SK-N-SH (cell line): ENCODE data around the gene STAT6. TPM values are rescaled to one million over a fixed set of nuclear protein-coding genes. Genes with fewer than 3 reads are reported as not detected.

Experiments used
- CTCF ChIA-PET: fragments of 300-600, 350-600 bp; formaldehyde crosslinking; extraction: SDS; loops from one replicate; lab custom pipeline; 2021; lab: Yijun Ruan, JAX
- POLR2A ChIA-PET: fragments of 350-600 bp; sonication (Branson Sonifier 250); formaldehyde crosslinking; extraction: SDS; loops from one replicate; lab custom pipeline; 2020; ENCODE audit warnings: antibody characterized with exemption, inconsistent platforms; lab: Yijun Ruan, JAX
- DNase-seq: peaks from one replicate; pipeline ENCODE4 v3.0.0; 2012
- H2AFZ ChIP-seq: fragments of 200-600 bp; sonication (generic); 2 replicates; pipeline ENCODE4 v1.8.1; 2016; ENCODE audit warnings: antibody characterized with exemption, mild to moderate bottlenecking, low read depth
- H3F3A ChIP-seq: fragments of 200-600 bp; sonication (generic); replicated peaks from 2 replicates; pipeline ENCODE3; 2016; ENCODE audit warnings: antibody characterized with exemption, mild to moderate bottlenecking; ENCODE audit not compliant: insufficient read depth
- H3K27ac ChIP-seq, 2 experiments: fragments of 200-500 bp in 1 of 2; fragments of 200-600 bp in 1 of 2; sonication (Bioruptor generic) in 1 of 2; sonication (generic), shearing (Covaris generic) in 1 of 2; 2 replicates each; pipeline versions ENCODE4 v1.5.1 to v1.6.1; 2014 to 2016; ENCODE audit warnings: low read depth in 2 of 2, inconsistent platforms in 1 of 2, low read length in 1 of 2, mild to moderate bottlenecking in 1 of 2, mixed read lengths in 1 of 2
- H3K27me3 ChIP-seq: fragments of 200-600 bp; sonication (generic), shearing (Covaris generic); 2 replicates; pipeline ENCODE4 v1.6.1; 2016; ENCODE audit warnings: mixed run types; ENCODE audit not compliant: insufficient read depth
- H3K36me3 ChIP-seq, 2 experiments: fragments of 200-500 bp in 1 of 2; fragments of 200-600 bp in 1 of 2; sonication (Bioruptor generic) in 1 of 2; sonication (generic) in 1 of 2; replicated peaks in 1 of 2; 2 replicates each; pipeline versions ENCODE3 to v1.5.1; 2014 to 2016; ENCODE audit warnings: low read length in 1 of 2, mild to moderate bottlenecking in 1 of 2; ENCODE audit not compliant: insufficient read depth in 2 of 2, control insufficient read depth in 1 of 2
- H3K4me1 ChIP-seq, 2 experiments: fragments of 200-500 bp in 1 of 2; fragments of 200-600 bp in 1 of 2; sonication (Bioruptor generic) in 1 of 2; sonication (generic), shearing (Covaris generic) in 1 of 2; 2 replicates each; pipeline versions ENCODE4 v1.5.1 to v1.6.1; 2014 to 2016; ENCODE audit warnings: low read depth in 1 of 2, low read length in 1 of 2, mixed run types in 1 of 2; ENCODE audit not compliant: insufficient read depth in 2 of 2, control insufficient read depth in 1 of 2
- H3K4me2 ChIP-seq: fragments of 200-600 bp; sonication (generic), shearing (Covaris generic); 2 replicates; pipeline ENCODE4 v1.6.1; 2017; ENCODE audit warnings: mixed run types
- H3K4me3 ChIP-seq, 2 experiments: fragments of 200-500 bp in 1 of 2; fragments of 200-600 bp in 1 of 2; sonication (Bioruptor generic) in 1 of 2; sonication (generic), shearing (Covaris generic) in 1 of 2; 2 replicates each; pipeline versions ENCODE4 v1.5.1 to v1.8.1; 2014 to 2016; ENCODE audit warnings: low read depth in 2 of 2, inconsistent platforms in 1 of 2, low read length in 1 of 2, mild to moderate bottlenecking in 1 of 2, mixed read lengths in 1 of 2, moderate library complexity in 1 of 2
- H3K79me2 ChIP-seq: fragments of 200-600 bp; sonication (generic); 2 replicates; pipeline ENCODE4 v1.8.1; 2017; ENCODE audit warnings: mild to moderate bottlenecking; ENCODE audit not compliant: insufficient read depth
- H3K9ac ChIP-seq: fragments of 200-600 bp; sonication (generic); 2 replicates; pipeline ENCODE4 v1.6.1; 2017; ENCODE audit warnings: mixed run types
- H3K9me2 ChIP-seq: fragments of 200-600 bp; sonication (generic); 2 replicates; pipeline ENCODE4 v1.6.1; 2017; ENCODE audit warnings: mixed run types
- H3K9me3 ChIP-seq: fragments of 200-600 bp; sonication (generic); 2 replicates; pipeline ENCODE4 v1.6.1; 2017; ENCODE audit warnings: mixed run types, mild to moderate bottlenecking, moderate library complexity
- H4K20me1 ChIP-seq: fragments of 200-600 bp; sonication (generic); 2 replicates; pipeline ENCODE4 v1.6.1; 2017; ENCODE audit warnings: mild to moderate bottlenecking, mixed run types; ENCODE audit not compliant: insufficient read depth
- CHD2 ChIP-seq: fragments of 150-350 bp; IDR thresholded peaks from 2 replicates; pipeline ENCODE4 v1.6.1; 2018; ENCODE audit warnings: low read length; ENCODE audit not compliant: partially characterized antibody
- CTCF ChIP-seq: fragments of 200-600 bp; sonication (generic); IDR thresholded peaks from 2 replicates; pipeline ENCODE4 v1.6.1; 2017; ENCODE audit warnings: antibody characterized with exemption, mild to moderate bottlenecking, moderate library complexity
- EP300 ChIP-seq, 2 experiments: IDR thresholded peaks; 2 replicates each; pipeline versions ENCODE4 v1.4.0 to v1.6.1; 2012; ENCODE audit warnings: borderline replicate concordance in 1 of 2, low read depth in 1 of 2, low read length in 1 of 2
- EZH2phosphoT487 ChIP-seq: fragments of 200-600 bp; sonication (generic); IDR thresholded peaks from 2 replicates; pipeline ENCODE4 v1.6.1; 2017; ENCODE audit warnings: low read depth, mixed run types, mild to moderate bottlenecking, antibody characterized with exemption, moderate library complexity, borderline replicate concordance
- FOSL2 ChIP-seq: IDR thresholded peaks from 2 replicates; pipeline ENCODE4 v1.4.0; 2012; ENCODE audit warnings: low read depth, mild to moderate bottlenecking, moderate library complexity, borderline replicate concordance
- FOXJ3 ChIP-seq: sonication (generic); formaldehyde crosslinking; IDR thresholded peaks from 2 replicates; pipeline ENCODE4 v1.5.1; 2020; ENCODE audit warnings: mild to moderate bottlenecking, missing genetic modification reagents
- FOXM1 ChIP-seq: IDR thresholded peaks from 2 replicates; pipeline ENCODE4 v1.4.0; 2012; ENCODE audit warnings: low read depth, mild to moderate bottlenecking
- GATA2 ChIP-seq: sonication (generic); formaldehyde crosslinking; IDR thresholded peaks from 2 replicates; pipeline ENCODE4 v1.5.0; 2020; ENCODE audit warnings: mild to moderate bottlenecking, missing genetic modification reagents
- POLR2AphosphoS5 ChIP-seq: IDR thresholded peaks from 2 replicates; pipeline ENCODE4 v1.6.1; 2012; ENCODE audit warnings: low read depth, low read length
- RAD21 ChIP-seq: IDR thresholded peaks from 2 replicates; pipeline ENCODE4 v1.6.1; 2012; ENCODE audit warnings: mild to moderate bottlenecking, low read length
- REST ChIP-seq: IDR thresholded peaks from 2 replicates; pipeline ENCODE4 v1.6.1; 2012; ENCODE audit warnings: mild to moderate bottlenecking, low read depth, low read length, moderate library complexity
- RFX5 ChIP-seq: IDR thresholded peaks from 2 replicates; pipeline ENCODE4 v1.6.1; 2012; ENCODE audit warnings: mild to moderate bottlenecking, improper control_type of control experiment, low read length
- SIN3A ChIP-seq: IDR thresholded peaks from 2 replicates; pipeline ENCODE4 v1.6.1; 2012; ENCODE audit warnings: low read depth, mild to moderate bottlenecking, low read length, moderate library complexity, borderline replicate concordance
- TCF12 ChIP-seq: IDR thresholded peaks from 2 replicates; pipeline ENCODE4 v1.4.0; 2012
- TEAD4 ChIP-seq: IDR thresholded peaks from 2 replicates; pipeline ENCODE4 v1.4.0; 2012; ENCODE audit warnings: mild to moderate bottlenecking, borderline replicate concordance; ENCODE audit not compliant: insufficient read depth
- WGBS: methylation state at CpG from one replicate; pipeline ENCODE4 v1.1.6; 2017; ENCODE audit warnings: low lambda C conversion rate; 5-methylcytosine and 5-hydroxymethylcytosine counted together
- polyA plus RNA-seq, 3 experiments: library from polyadenylated mRNA; depleted of rRNA; stranded (reverse); fragments of >200 nt; gene quantifications; 2 replicates each; pipeline ENCODE4 v1.2.3, GENCODE V29; 2012
- TF ChIP-seq, protein P1 (sequence below): IDR thresholded peaks from 2 replicates; pipeline ENCODE4 v1.4.0; 2012; ENCODE audit warnings: low read depth, borderline replicate concordance

The STAT6 gene
- polyA plus RNA-seq, 1 of the 3 experiments (the other 2 are of a cell fraction), result 0.15 TPM

DNA sequence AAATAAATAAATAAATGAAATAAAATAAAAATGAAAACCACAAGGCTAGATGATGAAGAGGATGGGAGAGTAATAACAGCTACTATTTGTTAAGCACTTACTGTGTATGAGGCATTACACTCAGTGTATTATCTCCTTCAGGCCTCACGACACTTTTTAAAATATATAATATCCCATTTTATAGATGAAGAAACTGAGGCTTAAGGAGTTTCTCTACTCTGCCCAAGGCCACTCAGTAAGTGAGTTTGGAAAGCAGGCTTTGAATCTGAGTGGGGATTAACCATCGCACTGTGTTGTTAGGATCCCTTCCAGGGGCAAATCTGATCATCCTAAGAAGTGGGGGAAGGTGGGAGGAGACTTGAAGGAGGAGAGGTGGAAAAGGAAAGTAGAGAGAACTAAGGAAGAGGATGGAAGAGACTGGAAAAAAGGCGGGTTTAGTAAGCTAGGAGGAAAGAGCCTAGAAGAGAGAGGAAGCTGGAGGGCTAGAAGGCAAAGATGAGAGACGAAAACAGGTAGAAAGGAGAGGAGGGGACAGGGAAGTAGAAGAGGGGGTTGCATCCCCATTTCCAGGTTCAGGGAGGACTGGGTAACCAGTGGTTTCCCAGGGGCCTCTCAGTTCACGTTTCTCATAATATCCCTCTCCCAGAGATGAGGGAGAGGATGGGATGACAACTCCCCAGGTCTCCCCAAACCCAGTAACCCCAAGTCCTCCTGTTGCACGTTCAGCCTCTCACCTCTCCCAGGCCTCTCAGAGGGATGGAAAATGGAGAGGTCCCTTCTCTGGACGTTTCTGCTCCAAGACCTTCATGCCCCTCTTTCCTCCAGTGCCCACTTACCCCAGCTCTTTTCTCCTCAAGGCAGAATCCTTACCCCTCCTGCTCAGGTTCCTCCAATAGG lies 1.7 kb downstream of the STAT6 start:
- H3K4me1 ChIP-seq, result peaks cover 0 to 9% of the 10 kb centered on the region in 2 experiments; a peak in 2 of 4 replicates
- TF ChIP-seq SIN3A, result no peak
- TF ChIP-seq RFX5, result no peak
- no peak for TF ChIP-seq FOXJ3 (CRISPR knock-in tag)
- TF ChIP-seq RAD21, result no peak
- no peak for TF ChIP-seq TEAD4
- TF ChIP-seq FOSL2, result no peak
- no peak for TF ChIP-seq FOXM1
- no peak for TF ChIP-seq CTCF
- TF ChIP-seq, protein P1, sequence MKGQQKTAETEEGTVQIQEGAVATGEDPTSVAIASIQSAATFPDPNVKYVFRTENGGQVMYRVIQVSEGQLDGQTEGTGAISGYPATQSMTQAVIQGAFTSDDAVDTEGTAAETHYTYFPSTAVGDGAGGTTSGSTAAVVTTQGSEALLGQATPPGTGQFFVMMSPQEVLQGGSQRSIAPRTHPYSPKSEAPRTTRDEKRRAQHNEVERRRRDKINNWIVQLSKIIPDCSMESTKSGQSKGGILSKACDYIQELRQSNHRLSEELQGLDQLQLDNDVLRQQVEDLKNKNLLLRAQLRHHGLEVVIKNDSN, result no peak
- no peak for TF ChIP-seq TCF12
- TF ChIP-seq REST, result no peak
- no peak for TF ChIP-seq GATA2
- TF ChIP-seq EP300 (IDR thresholded peaks at IDR 0.05; ENCODE audit: borderline replicate concordance in 1 of 2, low read depth in 1 of 2, low read length in 1 of 2), result no peak
- no peak for TF ChIP-seq EZH2phosphoT487
- no peak for TF ChIP-seq CHD2
- no peak for TF ChIP-seq POLR2AphosphoS5
- no peaks in the 10 kb centered on the region for H3K9me3 ChIP-seq
- H3K27me3 ChIP-seq, result no peaks in the 10 kb centered on the region
- H3K4me3 ChIP-seq, result no peak overlapping the region
- CTCF ChIA-PET, result interaction anchor here (0.6 to 23.2 kb wide), 11 partner anchors 16 to 887 kb away, joined by 3 to 339 read pairs (median 43); partner anchors contain the start of genes NAB2, NEMP1 and ZBTB39
- H4K20me1 ChIP-seq, result no peaks in the 10 kb centered on the region
- no peak for DNase-seq
- H3K27ac ChIP-seq, result no peak overlapping the region
- no peak overlapping the region for H3K4me2 ChIP-seq
- POLR2A ChIA-PET, result no interaction called here
- 80% methylated on average over 7 of the region's 7 CpGs for WGBS
- no peak overlapping the region for H2AFZ ChIP-seq
- H3K9ac ChIP-seq, result no peak overlapping the region
- H3K36me3 ChIP-seq, result no peaks in the 10 kb centered on the region
- H3K79me2 ChIP-seq, result no peaks in the 10 kb centered on the region
- H3F3A ChIP-seq, result no peaks in the 10 kb centered on the region
- H3K9me2 ChIP-seq, result no peaks in the 10 kb centered on the region
